NCI-H128 (cell line): ENCODE results near the gene LST1.
"Not testable (repeated sequence)": the region's sequence is repeated elsewhere in the genome, so short reads cannot be mapped to it uniquely, and the experiment has no call there.

Experiments used
- DNase-seq: peaks from one replicate; lab custom pipeline; 2025; ENCODE audit not compliant: unreplicated experiment; lab: John Stamatoyannopoulos, UW

LST1 gene

GRCh38 chr6:31586008-31586407 is at the start of gene LST1:
Gene LST1, plus strand, starts transcription at chr6:31586277. Its CDS starts 1,023 bp downstream, at chr6:31587300.
- no peak for DNase-seq

GRCh38 chr6:31538805-31539400 is 47.2 kb upstream of the LST1 start:
- no peak for DNase-seq

- DNase-seq, result no peak
Observed at GRCh38 chr6:31540640-31541039, 45.4 kb upstream of the LST1 start.

- no peak for DNase-seq
Observed at GRCh38 chr6:31541059-31541657, 44.9 kb upstream of the LST1 start.

- DNase-seq, result peak; percentile 91
Observed at GRCh38 chr6:31541658-31542521, 44.2 kb upstream of the LST1 start, which contains the start of gene DDX39B. Gene DDX39B, minus strand, starts transcription at chr6:31542003. Its CDS starts 1,471 bp downstream, at chr6:31540532.

GRCh38 chr6:31543639-31544038 is 42.4 kb upstream of the LST1 start:
- no peak for DNase-seq

GRCh38 chr6:31544676-31545075 is 41.4 kb upstream of the LST1 start:
- DNase-seq, result no peak

GRCh38 chr6:31545291-31545690 is 40.8 kb upstream of the LST1 start:
- no peak for DNase-seq

- DNase-seq, result peak; percentile 89
Observed at GRCh38 chr6:31546339-31546957, 39.6 kb upstream of the LST1 start, which contains the start of gene ATP6V1G2. Gene ATP6V1G2, minus strand, starts transcription at chr6:31546608. Its CDS starts 49 bp downstream, at chr6:31546559.

- peak; percentile 90 for DNase-seq
Observed at GRCh38 chr6:31546958-31547726, 38.9 kb upstream of the LST1 start, which contains the start of gene NFKBIL1. Gene NFKBIL1, plus strand, starts transcription at chr6:31547608. Its CDS starts 87 bp downstream, at chr6:31547695.

- DNase-seq, result no peak
Observed at GRCh38 chr6:31547727-31548543, 38.1 kb upstream of the LST1 start.

GRCh38 chr6:31548544-31548873 is 37.6 kb upstream of the LST1 start:
- DNase-seq, result no peak

- DNase-seq, result not testable (repeated sequence)
Observed at GRCh38 chr6:31551371-31551770, 34.7 kb upstream of the LST1 start.

- no peak for DNase-seq
Observed at GRCh38 chr6:31556307-31556706, 29.8 kb upstream of the LST1 start.

- no peak for DNase-seq
Observed at GRCh38 chr6:31557443-31558317, 28.4 kb upstream of the LST1 start.

- DNase-seq, result no peak
Observed at GRCh38 chr6:31558318-31558625, 27.8 kb upstream of the LST1 start.

GRCh38 chr6:31558631-31559500 is 27.2 kb upstream of the LST1 start:
- no peak for DNase-seq

- DNase-seq, result no peak
Observed at GRCh38 chr6:31559606-31559957, 26.5 kb upstream of the LST1 start.
